ENCODE measurements around the gene TMEM214. TPM values are rescaled to one million over a fixed set of nuclear protein-coding genes. Genes with fewer than 3 reads are reported as not detected.
A peak's percentile ranks its signal among the peaks of the same experiment; 100 is the strongest.

The TMEM214 gene
- total and polyA plus RNA-seq, 8 donors, result 17.1 to 206 (median 35.6) TPM

DNA sequence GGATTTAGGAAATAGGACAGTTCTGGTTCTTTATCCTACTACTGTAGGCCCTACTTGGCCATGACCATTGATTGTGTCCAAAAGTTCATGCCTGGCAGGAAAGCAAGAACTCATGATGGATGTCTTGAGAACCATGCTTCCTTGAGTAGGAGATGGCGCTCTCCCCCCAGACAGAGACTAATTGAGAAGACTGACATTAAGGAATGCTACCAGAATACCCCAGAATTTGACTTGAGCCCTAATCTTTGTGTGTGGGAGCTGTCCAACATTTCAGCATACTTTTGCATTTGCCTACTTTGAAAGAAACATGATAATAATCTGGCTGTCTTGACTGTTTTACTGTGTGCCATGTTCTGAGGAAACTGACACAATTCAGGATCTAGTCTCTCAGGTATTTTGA, 39.0 kb upstream of the TMEM214 start:
- no peak for TF ChIP-seq POLR2AphosphoS5 (IDR thresholded peaks at IDR 0.05)
- TF ChIP-seq EP300 (IDR thresholded peaks at IDR 0.05), result no peak
- no peak for TF ChIP-seq POLR2A (IDR thresholded peaks at IDR 0.05)
- TF ChIP-seq, protein P1, sequence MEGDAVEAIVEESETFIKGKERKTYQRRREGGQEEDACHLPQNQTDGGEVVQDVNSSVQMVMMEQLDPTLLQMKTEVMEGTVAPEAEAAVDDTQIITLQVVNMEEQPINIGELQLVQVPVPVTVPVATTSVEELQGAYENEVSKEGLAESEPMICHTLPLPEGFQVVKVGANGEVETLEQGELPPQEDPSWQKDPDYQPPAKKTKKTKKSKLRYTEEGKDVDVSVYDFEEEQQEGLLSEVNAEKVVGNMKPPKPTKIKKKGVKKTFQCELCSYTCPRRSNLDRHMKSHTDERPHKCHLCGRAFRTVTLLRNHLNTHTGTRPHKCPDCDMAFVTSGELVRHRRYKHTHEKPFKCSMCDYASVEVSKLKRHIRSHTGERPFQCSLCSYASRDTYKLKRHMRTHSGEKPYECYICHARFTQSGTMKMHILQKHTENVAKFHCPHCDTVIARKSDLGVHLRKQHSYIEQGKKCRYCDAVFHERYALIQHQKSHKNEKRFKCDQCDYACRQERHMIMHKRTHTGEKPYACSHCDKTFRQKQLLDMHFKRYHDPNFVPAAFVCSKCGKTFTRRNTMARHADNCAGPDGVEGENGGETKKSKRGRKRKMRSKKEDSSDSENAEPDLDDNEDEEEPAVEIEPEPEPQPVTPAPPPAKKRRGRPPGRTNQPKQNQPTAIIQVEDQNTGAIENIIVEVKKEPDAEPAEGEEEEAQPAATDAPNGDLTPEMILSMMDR (IDR thresholded peaks at IDR 0.05), result no peak
- WGBS, 5 donors, result 73 to 91% (median 89%) methylated on average over 1 of the region's 1 CpG
- no peak overlapping the region for H3K4me3 ChIP-seq
- H3K9me3 ChIP-seq, result no peaks in the 10 kb centered on the region
- H3K27me3 ChIP-seq, result no peaks in the 10 kb centered on the region
- no peak overlapping the region for H3K27ac ChIP-seq
- peak in 1 of 2 donors; percentile 32 for DNase-seq
- no peaks in the 10 kb centered on the region for H3K36me3 ChIP-seq
- no peaks in the 10 kb centered on the region for H3K4me1 ChIP-seq
- intact Hi-C loops (cut with DNase I; ENCODE audit: low total_unique reads), result no loop called here

DNA sequence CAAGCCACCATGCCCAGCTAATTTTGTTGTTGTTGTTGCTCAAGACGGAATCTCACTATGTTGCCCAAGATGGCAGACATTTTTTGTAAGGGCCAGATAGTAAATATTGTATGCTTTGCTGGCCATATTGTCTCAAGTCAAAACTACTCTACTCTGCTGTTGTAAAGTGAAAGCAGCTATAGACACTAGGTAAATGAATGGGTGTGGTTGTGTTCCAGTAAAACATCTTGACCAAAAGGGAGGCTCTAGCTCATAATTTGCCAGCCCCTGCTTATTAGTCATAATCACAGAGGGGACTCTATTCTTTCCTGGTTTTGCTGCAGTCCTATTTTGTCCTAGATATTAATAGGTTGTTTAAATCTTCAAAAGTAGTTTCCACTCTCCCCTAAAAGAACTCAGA, 37.8 kb upstream of the TMEM214 start:
- H3K9me3 ChIP-seq, result no peaks in the 10 kb centered on the region
- H3K27ac ChIP-seq, result no peak overlapping the region
- no peaks in the 10 kb centered on the region for H3K4me1 ChIP-seq
- no peak for DNase-seq
- H3K36me3 ChIP-seq, result no peaks in the 10 kb centered on the region
- TF ChIP-seq EP300 (IDR thresholded peaks at IDR 0.05) (no peak), POLR2A (IDR thresholded peaks at IDR 0.05) (no peak), POLR2AphosphoS5 (IDR thresholded peaks at IDR 0.05) (no peak)
- TF ChIP-seq, protein P1 (IDR thresholded peaks at IDR 0.05), result no peak
- no peaks in the 10 kb centered on the region for H3K27me3 ChIP-seq
- WGBS, 5 donors, result 85 to 100% (median 94%) methylated on average over 1 of the region's 1 CpG
- intact Hi-C loops (cut with DNase I; ENCODE audit: low total_unique reads), result no loop called here
- H3K4me3 ChIP-seq, result no peak overlapping the region

DNA sequence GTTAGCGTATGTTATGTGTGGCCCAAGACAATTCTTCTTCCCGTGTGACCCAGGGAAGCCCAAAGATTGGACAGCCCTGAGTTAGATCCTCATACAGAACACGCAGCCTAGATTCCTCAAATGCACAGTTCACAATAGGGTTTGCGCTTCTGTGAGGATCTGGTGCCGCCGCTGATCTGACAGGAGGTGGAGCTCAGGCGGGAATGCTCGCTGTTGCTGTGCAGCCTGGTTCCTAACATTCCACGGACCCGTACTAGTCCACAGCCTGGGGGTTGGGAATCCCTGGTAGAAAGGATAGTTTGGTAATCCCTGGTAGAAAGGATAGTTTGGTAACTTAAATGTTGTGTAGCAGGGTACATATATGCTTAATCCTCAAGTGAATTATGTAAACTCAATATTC, 35.4 kb upstream of the TMEM214 start:
- WGBS, 5 donors, result 72 to 84% (median 82%) methylated on average over 10 of the region's 10 CpGs
- Histone ChIP-seq H3K4me3 (no peak overlapping the region), H3K36me3 (no peaks in the 10 kb centered on the region), H3K27ac (no peak overlapping the region), H3K4me1 (no peaks in the 10 kb centered on the region), H3K27me3 (no peaks in the 10 kb centered on the region), H3K9me3 (no peaks in the 10 kb centered on the region)
- DNase-seq, result no peak
- intact Hi-C loops (cut with DNase I; ENCODE audit: low total_unique reads), result no loop called here
- no peak for TF ChIP-seq POLR2A (IDR thresholded peaks at IDR 0.05)
- TF ChIP-seq POLR2AphosphoS5 (IDR thresholded peaks at IDR 0.05), result no peak
- TF ChIP-seq, protein P1 (IDR thresholded peaks at IDR 0.05), result no peak

DNA sequence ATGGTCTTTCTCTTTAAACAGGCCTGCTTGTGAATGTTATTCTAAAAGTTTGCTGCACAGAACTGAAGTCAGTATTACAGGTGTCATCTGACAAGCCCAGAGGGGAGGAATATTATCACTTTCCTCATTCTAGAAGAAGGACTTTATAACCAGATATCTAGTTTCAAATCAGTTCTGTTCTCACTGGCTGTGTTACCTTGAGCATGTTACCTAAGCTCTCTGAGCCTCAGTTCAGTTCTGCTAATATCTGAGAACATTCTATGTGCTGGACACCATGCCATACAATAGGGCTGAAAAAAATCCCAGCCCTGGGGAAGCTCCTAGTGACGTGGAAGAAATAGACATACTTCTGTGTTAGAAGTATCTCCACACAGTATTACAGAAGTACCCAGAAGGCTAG, 34.4 kb upstream of the TMEM214 start:
- TF ChIP-seq, protein P1 (IDR thresholded peaks at IDR 0.05), result no peak
- TF ChIP-seq EP300 (IDR thresholded peaks at IDR 0.05) (no peak), POLR2A (IDR thresholded peaks at IDR 0.05) (no peak), POLR2AphosphoS5 (IDR thresholded peaks at IDR 0.05) (no peak)
- Histone ChIP-seq H3K4me3 (no peak overlapping the region), H3K27me3 (no peaks in the 10 kb centered on the region), H3K9me3 (no peaks in the 10 kb centered on the region), H3K27ac (no peak overlapping the region), H3K4me1 (no peaks in the 10 kb centered on the region), H3K36me3 (no peaks in the 10 kb centered on the region)
- DNase-seq, result no peak
- intact Hi-C loops (cut with DNase I; ENCODE audit: low total_unique reads), result no loop called here
- WGBS, 5 donors, result 85 to 92% (median 90%) methylated on average over 1 of the region's 1 CpG

All from stomach (tissue), 9 donors.